HFF-Myc (cell line): ENCODE results near the gene RNU1-3.
"Not testable (repeated sequence)": the region's sequence is repeated elsewhere in the genome, so short reads cannot be mapped to it uniquely, and the experiment has no call there.

Experiments
- DNase-seq: peaks from one replicate; pipeline ENCODE4 v3.0.0-alpha.2; 2011; ENCODE audit warnings: low read depth; ENCODE audit errors: extremely low read depth
- H3K4me3 ChIP-seq: replicated peaks from 2 replicates; pipeline ENCODE4 v1.5.1; 2011; ENCODE audit warnings: low read depth, mild to moderate bottlenecking, control low read depth, low read length
- TF ChIP-seq, protein P1 (sequence below): IDR thresholded peaks from 2 replicates; pipeline ENCODE4 v1.5.1; 2012; ENCODE audit warnings: mild to moderate bottlenecking, low read depth, low read length, control low read depth; ENCODE audit errors: missing control alignments

RNU1-3 gene

DNA sequence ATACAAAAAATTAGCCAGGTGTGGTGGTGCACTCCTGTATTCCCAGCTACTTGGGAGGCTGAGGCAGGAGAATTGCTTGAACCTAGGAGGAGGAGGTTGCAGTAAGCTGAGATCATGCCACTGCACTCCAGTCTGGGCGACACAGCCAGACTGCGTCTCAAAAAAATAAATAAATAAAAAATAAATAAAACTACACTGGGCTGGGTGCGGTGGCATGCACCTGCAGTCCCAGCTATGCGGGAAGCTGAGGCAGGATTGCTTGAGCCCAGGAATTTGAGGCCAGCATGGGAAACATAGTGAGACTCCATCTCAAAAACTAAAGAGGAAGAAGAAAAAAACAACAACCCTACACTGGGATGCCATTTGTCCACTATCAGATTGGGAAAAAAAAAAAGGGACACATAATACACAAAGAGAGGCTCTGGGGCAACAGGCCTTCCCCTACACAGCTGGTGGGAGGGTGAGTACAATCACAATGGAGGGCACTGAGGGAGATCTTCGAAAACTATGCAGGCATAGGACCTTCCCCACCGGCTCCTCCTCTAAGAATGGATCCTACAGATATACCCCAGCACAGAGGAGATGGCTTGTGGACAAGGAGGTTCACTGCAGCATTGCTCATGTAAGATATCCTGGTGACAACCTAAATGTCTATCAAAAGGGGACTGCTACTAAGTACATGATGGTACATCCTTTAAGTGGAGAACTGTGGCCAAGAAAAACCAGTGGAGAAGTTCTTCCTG lies 33.0 kb downstream of the RNU1-3 start:
- not testable (repeated sequence) for H3K4me3 ChIP-seq, DNase-seq

DNA sequence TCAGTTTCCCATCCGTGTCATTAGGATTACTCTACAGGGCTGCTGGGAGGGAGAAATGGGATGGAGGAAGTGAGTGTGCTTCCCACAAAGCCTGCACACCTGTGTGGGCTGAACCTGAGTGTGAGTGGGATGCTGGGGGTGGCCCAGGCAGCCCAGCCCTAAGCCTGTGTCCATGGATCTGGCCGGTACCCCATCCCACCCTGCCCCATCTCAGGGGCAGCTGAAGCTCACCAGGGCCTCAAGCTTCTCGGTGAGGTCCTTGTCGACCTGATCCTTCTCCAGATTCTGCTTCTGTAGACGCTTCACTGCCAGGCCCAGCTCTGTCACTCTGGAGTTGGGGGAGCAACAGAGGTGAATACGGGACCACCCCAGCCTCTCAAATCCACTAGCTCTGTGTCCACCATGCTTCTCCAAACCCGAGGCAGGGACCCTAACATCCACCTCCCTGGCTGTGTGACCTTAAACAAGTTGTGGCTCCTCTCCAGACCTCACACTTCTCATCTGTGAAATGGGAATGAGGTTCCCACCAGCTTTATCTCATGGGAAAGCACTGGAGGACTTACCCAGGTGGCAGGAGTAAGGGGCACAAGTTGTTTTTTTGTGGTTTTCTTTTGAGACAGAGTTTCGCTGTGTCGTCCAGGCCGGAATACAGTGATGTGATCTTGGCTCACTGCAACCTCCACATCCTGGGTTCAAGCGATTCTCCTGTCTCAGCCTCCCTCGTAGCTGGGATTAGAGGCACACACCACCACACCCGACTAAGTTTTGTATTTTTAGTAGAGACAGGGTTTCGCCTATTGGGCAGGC lies 34.5 kb downstream of the RNU1-3 start:
- DNase-seq, H3K4me3 ChIP-seq: not testable (repeated sequence)

DNA sequence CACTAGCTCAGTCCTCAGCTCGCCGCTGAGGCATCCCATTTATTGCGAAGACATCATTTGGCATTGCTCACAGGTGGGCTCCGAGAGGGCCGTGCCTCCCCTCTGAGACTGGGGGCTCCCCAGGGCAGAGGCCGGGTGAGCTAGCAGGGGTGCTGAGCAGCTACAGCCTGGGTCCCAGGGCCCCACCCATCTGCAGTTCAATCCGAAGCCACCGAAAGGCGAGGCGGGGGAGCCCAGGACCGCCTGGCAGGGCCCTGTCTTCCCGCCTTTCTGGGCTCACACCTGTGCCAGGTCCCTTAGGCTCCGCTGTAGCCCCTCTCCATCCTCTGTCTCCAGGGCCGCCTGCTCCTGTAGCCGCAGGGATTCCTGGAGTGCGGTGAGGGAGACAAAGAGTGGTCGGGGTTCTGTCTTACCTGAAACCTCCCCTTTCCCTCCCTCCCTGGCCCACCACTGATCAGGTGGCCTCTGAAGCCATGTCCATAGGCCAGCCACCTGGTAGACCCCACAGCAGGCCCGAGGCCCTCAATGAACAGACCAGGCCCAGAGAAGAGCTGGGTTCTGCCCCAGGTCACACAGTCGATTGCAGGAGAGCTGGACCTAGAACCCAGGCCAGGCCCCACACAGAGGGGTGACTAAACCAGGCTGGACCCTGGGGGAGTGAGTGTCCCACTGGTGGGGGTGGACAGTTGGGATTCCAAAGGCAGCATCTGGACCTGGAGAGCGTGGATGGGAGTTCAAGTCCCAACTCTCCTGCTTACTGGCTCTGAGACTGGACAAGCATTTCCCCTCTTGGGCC lies 35.3 kb downstream of the RNU1-3 start:
- no peak overlapping the region for H3K4me3 ChIP-seq
- DNase-seq, result no peak
- TF ChIP-seq, protein P1, sequence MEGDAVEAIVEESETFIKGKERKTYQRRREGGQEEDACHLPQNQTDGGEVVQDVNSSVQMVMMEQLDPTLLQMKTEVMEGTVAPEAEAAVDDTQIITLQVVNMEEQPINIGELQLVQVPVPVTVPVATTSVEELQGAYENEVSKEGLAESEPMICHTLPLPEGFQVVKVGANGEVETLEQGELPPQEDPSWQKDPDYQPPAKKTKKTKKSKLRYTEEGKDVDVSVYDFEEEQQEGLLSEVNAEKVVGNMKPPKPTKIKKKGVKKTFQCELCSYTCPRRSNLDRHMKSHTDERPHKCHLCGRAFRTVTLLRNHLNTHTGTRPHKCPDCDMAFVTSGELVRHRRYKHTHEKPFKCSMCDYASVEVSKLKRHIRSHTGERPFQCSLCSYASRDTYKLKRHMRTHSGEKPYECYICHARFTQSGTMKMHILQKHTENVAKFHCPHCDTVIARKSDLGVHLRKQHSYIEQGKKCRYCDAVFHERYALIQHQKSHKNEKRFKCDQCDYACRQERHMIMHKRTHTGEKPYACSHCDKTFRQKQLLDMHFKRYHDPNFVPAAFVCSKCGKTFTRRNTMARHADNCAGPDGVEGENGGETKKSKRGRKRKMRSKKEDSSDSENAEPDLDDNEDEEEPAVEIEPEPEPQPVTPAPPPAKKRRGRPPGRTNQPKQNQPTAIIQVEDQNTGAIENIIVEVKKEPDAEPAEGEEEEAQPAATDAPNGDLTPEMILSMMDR, result no peak

GRCh38 chr1:16630661-16631247 lies 36.0 kb downstream of the RNU1-3 start:
- DNase-seq, result no peak
- no peak overlapping the region for H3K4me3 ChIP-seq
- TF ChIP-seq, protein P1, result no peak

GRCh38 chr1:16629916-16630530 lies 36.7 kb downstream of the RNU1-3 start:
- DNase-seq, H3K4me3 ChIP-seq: not testable (repeated sequence)

DNA sequence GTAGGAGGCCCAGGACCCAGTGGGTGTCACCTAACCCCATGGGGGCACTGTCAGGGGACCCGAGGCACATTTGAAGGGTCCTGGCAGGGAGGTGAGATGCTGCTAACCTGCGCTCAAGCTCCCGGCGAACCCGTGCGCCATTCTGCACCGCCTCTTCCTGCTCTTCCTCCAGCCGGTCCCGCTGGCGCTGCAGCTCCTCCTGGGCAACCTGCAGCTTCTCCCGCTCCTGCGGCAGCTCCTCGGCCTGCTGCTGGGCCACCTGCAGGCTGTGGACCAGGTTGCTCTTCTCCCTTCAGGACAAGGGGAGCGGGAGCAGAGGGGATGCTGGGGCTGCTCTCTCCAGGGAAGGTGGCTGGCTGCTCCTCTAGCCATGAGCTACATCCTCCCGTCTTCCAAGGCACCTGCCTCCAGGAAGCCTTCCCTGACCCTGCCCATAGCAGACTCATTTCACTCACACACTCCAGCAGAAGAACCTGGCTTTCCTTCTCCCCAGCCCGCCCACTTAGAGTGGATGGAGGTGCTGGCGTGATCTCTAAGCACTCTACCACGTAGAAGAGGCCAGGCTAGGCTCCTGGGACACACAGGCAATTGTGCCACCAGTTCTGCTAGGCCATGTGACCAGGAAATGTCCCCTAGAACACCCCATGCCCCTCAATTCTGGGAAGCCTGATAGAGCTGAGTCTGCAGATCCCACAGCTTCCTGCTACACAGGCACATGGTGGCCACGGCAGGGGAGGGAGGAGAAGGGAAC lies 38.2 kb downstream of the RNU1-3 start:
- DNase-seq, result no peak
- H3K4me3 ChIP-seq, result no peak overlapping the region

DNA sequence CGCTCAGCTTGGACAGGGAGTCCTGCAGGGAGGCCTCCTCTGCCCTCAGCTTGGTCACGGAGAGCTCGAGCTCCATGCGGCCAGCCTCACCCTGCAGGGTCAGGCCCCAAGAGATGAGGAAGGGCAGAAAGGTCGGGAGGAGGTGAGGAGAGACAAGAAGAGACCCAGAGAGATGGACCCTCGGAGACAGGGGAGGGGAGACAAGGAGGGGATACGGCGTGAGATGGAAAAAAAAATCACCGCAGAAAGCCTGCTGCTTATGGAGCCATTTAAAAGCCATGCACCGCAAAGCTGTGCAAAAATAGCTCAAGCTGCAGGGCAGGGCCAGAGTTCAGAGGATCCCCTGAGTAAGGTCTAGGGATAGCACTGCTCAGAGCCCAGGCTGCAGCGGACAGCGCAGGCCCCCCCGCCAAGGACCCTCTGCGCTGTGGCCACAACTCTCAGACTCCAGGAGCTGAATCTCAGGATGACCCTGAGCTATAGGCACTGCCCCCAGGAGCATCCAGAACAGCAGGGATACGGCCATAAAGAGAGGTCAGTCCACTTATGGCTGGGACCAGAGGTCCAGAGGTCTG lies 40.3 kb downstream of the RNU1-3 start:
- H3K4me3 ChIP-seq, DNase-seq: not testable (repeated sequence)

More for the DNA sequence above, 38.2 kb downstream of the RNU1-3 start:
- TF ChIP-seq, protein P1, result no peak
